Dendritic cell treated with granulocyte-macrophage colony-stimulating factor and Interleukin-4, amounts not matched to agents 40 ng/mL and 50 ng/mL, for 4 days (primary cell): Measurements from ENCODE around the gene RAB25.
"Not testable (repeated sequence)": the region's sequence is repeated elsewhere in the genome, so short reads cannot be mapped to it uniquely, and the experiment has no call there.

ENCODE experiments used
- H3K27ac Mint-ChIP-seq: one replicate; pipeline ENCODE4 v1.8.0; 2022; ENCODE audit warnings: mild to moderate bottlenecking, mixed read lengths
- H3K27me3 Mint-ChIP-seq: one replicate; pipeline ENCODE4 v1.8.0; 2022; ENCODE audit warnings: mild to moderate bottlenecking, mixed read lengths
- H3K36me3 Mint-ChIP-seq: one replicate; pipeline ENCODE4 v1.8.0; 2022; ENCODE audit warnings: low read depth, mixed read lengths
- H3K4me1 Mint-ChIP-seq: one replicate; pipeline ENCODE4 v1.8.0; 2022; ENCODE audit warnings: low read depth, mixed read lengths
- H3K4me3 Mint-ChIP-seq: one replicate; pipeline ENCODE4 v1.8.0; 2022; ENCODE audit warnings: mild to moderate bottlenecking, moderate library complexity, mixed read lengths
- H3K9me3 Mint-ChIP-seq: one replicate; pipeline ENCODE4 v1.8.0; 2022; ENCODE audit warnings: mixed read lengths
- intact Hi-C: fragments of 100-400 bp; cut with micrococcal nuclease; formaldehyde crosslinking; loops from one replicate; pipeline ENCODE4 v1.15.0; 2022

Gene RAB25

GRCh38 chr1:156060937-156061636, at the start of gene RAB25:
TSS of gene RAB25 (plus strand) at chr1:156061160. CDS start at chr1:156061401, 241 bp downstream.
- Mint-ChIP-seq H3K9me3 (no peaks in the 10 kb centered on the region), H3K27me3 (peaks cover 4% of the 10 kb centered on the region), H3K27ac (peak within 1 kb of the TSS; percentile 12), H3K36me3 (peaks cover 32% of the 10 kb centered on the region), H3K4me1 (peaks cover 52% of the 10 kb centered on the region), H3K4me3 (no peak within 1 kb of the TSS)
- intact Hi-C loops, result no loop called here

- no peak overlapping the region for H3K27ac Mint-ChIP-seq
- intact Hi-C loops, result no loop called here
- H3K36me3 Mint-ChIP-seq, result peaks cover 91% of the 10 kb centered on the region
These were observed 48.7 kb upstream of the RAB25 start for GRCh38 chr1:156012051-156012817.

GRCh38 chr1:156014829-156015228, 46.1 kb upstream of the RAB25 start:
- Mint-ChIP-seq H3K36me3 (peaks cover 92% of the 10 kb centered on the region), H3K4me1 (peaks cover 26% of the 10 kb centered on the region), H3K9me3 (no peaks in the 10 kb centered on the region), H3K27ac (no peak overlapping the region), H3K4me3 (no peak overlapping the region), H3K27me3 (no peaks in the 10 kb centered on the region)
- intact Hi-C loops, result no loop called here

More at GRCh38 chr1:156012051-156012817, 48.7 kb upstream of the RAB25 start:
- no peaks in the 10 kb centered on the region for H3K9me3 Mint-ChIP-seq
- H3K27me3 Mint-ChIP-seq, result no peaks in the 10 kb centered on the region
- H3K4me3 Mint-ChIP-seq, result no peak overlapping the region
- H3K4me1 Mint-ChIP-seq, result peaks cover 10% of the 10 kb centered on the region

- H3K27ac Mint-ChIP-seq, result peak overlapping the region; percentile 94
- H3K4me3 Mint-ChIP-seq, result peak overlapping the region; percentile 97
- H3K4me1 Mint-ChIP-seq, result peaks cover 27% of the 10 kb centered on the region
- peaks cover 18% of the 10 kb centered on the region for H3K27me3 Mint-ChIP-seq
- peaks cover 54% of the 10 kb centered on the region for H3K36me3 Mint-ChIP-seq
- intact Hi-C loops, result loop anchor here (1.0 kb wide), 1 partner anchor 34 kb away; the partner anchor contains the start of gene LAMTOR2
- no peaks in the 10 kb centered on the region for H3K9me3 Mint-ChIP-seq
These were observed 41.0 kb upstream of the RAB25 start for GRCh38 chr1:156019946-156020292.

- peak within 1 kb of the TSS; percentile 97 for H3K4me3 Mint-ChIP-seq
- peak within 1 kb of the TSS; percentile 94 for H3K27ac Mint-ChIP-seq
- H3K36me3 Mint-ChIP-seq, result peaks cover 52% of the 10 kb centered on the region
These were observed 40.5 kb upstream of the RAB25 start, which contains the start of gene SSR2 for GRCh38 chr1:156020293-156021092. TSS of gene SSR2 (minus strand) at chr1:156020951. CDS start at chr1:156020167, 784 bp downstream.

GRCh38 chr1:156021093-156021428, 39.9 kb upstream of the RAB25 start:
- Mint-ChIP-seq H3K27me3 (peaks cover 29% of the 10 kb centered on the region), H3K4me1 (peaks cover 31% of the 10 kb centered on the region), H3K4me3 (peak overlapping the region; percentile 97), H3K27ac (peak overlapping the region; percentile 94), H3K36me3 (peaks cover 47% of the 10 kb centered on the region), H3K9me3 (no peaks in the 10 kb centered on the region)
- intact Hi-C loops, result no loop called here

More at GRCh38 chr1:156020293-156021092, 40.5 kb upstream of the RAB25 start, which contains the start of gene SSR2:
- Mint-ChIP-seq H3K4me1 (peaks cover 27% of the 10 kb centered on the region), H3K9me3 (no peaks in the 10 kb centered on the region), H3K27me3 (peaks cover 24% of the 10 kb centered on the region)
- intact Hi-C loops, result loop anchor here (1.0 kb wide), 1 partner anchor 34 kb away; the partner anchor contains the start of gene LAMTOR2

GRCh38 chr1:156021954-156022353, 39.0 kb upstream of the RAB25 start:
- Mint-ChIP-seq H3K4me1 (peaks cover 33% of the 10 kb centered on the region), H3K4me3 (no peak overlapping the region), H3K27ac (no peak overlapping the region)

GRCh38 chr1:156024801-156025200, 36.2 kb upstream of the RAB25 start:
- Mint-ChIP-seq H3K4me1 (peaks cover 17% of the 10 kb centered on the region), H3K27ac (no peak overlapping the region), H3K9me3 (no peaks in the 10 kb centered on the region), H3K4me3 (no peak overlapping the region), H3K27me3 (peaks cover 31% of the 10 kb centered on the region), H3K36me3 (peaks cover 10% of the 10 kb centered on the region)
- intact Hi-C loops, result no loop called here

More at GRCh38 chr1:156021954-156022353, 39.0 kb upstream of the RAB25 start:
- H3K36me3 Mint-ChIP-seq, result peaks cover 38% of the 10 kb centered on the region
- no peaks in the 10 kb centered on the region for H3K9me3 Mint-ChIP-seq
- peaks cover 30% of the 10 kb centered on the region for H3K27me3 Mint-ChIP-seq
- intact Hi-C loops, result no loop called here

- H3K9me3 Mint-ChIP-seq, result no peaks in the 10 kb centered on the region
- peaks cover 31% of the 10 kb centered on the region for H3K27me3 Mint-ChIP-seq
- no peak overlapping the region for H3K4me3 Mint-ChIP-seq
These were observed 35.1 kb upstream of the RAB25 start for GRCh38 chr1:156025876-156026275.

GRCh38 chr1:156026588-156026987, 34.4 kb upstream of the RAB25 start:
- Mint-ChIP-seq H3K9me3 (no peaks in the 10 kb centered on the region), H3K27ac (no peak overlapping the region), H3K4me3 (no peak overlapping the region), H3K4me1 (peaks cover 10% of the 10 kb centered on the region), H3K27me3 (peaks cover 31% of the 10 kb centered on the region), H3K36me3 (no peaks in the 10 kb centered on the region)
- intact Hi-C loops, result no loop called here

More at GRCh38 chr1:156025876-156026275, 35.1 kb upstream of the RAB25 start:
- H3K36me3 Mint-ChIP-seq, result no peaks in the 10 kb centered on the region
- H3K27ac Mint-ChIP-seq, result no peak overlapping the region
- peaks cover 10% of the 10 kb centered on the region for H3K4me1 Mint-ChIP-seq
- intact Hi-C loops, result no loop called here

GRCh38 chr1:156033011-156033410, 27.9 kb upstream of the RAB25 start:
- Mint-ChIP-seq H3K27me3 (peaks cover 8% of the 10 kb centered on the region), H3K4me3 (no peak overlapping the region), H3K9me3 (no peaks in the 10 kb centered on the region), H3K36me3 (peaks cover 23% of the 10 kb centered on the region), H3K27ac (no peak overlapping the region), H3K4me1 (peaks cover 5% of the 10 kb centered on the region)
- intact Hi-C loops, result no loop called here

GRCh38 chr1:156034991-156035390, 26.0 kb upstream of the RAB25 start:
- H3K4me1 Mint-ChIP-seq, H3K4me3 Mint-ChIP-seq, H3K27me3 Mint-ChIP-seq, H3K9me3 Mint-ChIP-seq, intact Hi-C loops, H3K27ac Mint-ChIP-seq: not testable (repeated sequence)
- peaks cover 40% of the 10 kb centered on the region for H3K36me3 Mint-ChIP-seq

- Mint-ChIP-seq H3K9me3 (no peaks in the 10 kb centered on the region), H3K27ac (no peak overlapping the region), H3K36me3 (peaks cover 76% of the 10 kb centered on the region), H3K4me3 (no peak overlapping the region), H3K4me1 (no peaks in the 10 kb centered on the region), H3K27me3 (no peaks in the 10 kb centered on the region)
- intact Hi-C loops, result no loop called here
These were observed 18.1 kb upstream of the RAB25 start for GRCh38 chr1:156042828-156043227.
